K562 (cell line): ENCODE measurements around the gene PHLDB1. TPM values are rescaled to one million over a fixed set of nuclear protein-coding genes. Genes with fewer than 3 reads are reported as not detected.
A peak's percentile ranks its signal among the peaks of the same experiment; 100 is the strongest.

Source experiments
- ATF7 ChIP-seq: fragments of 450-650 bp; IDR thresholded peaks from 2 replicates; pipeline ENCODE4 v1.7.1; 2014; ENCODE audit warnings: mild to moderate bottlenecking, moderate library complexity
- GTF2B ChIP-seq: IDR thresholded peaks from 2 replicates; pipeline ENCODE4 v1.6.1; 2011; ENCODE audit not compliant: insufficient read length; ENCODE audit errors: extremely low read depth
- HDAC1 ChIP-seq, 2 experiments: fragments of 450-650 bp; IDR thresholded peaks; 2 replicates each; pipeline ENCODE4 v1.6.1; 2016 to 2017; ENCODE audit warnings: inconsistent platforms in 1 of 2, mild to moderate bottlenecking in 1 of 2, moderate library complexity in 1 of 2
- HMG20B ChIP-seq: fragments of 250-450 bp; sonication (Bioruptor Pico); IDR thresholded peaks from 2 replicates; pipeline ENCODE4 v1.5.0; 2021; ENCODE audit warnings: mild to moderate bottlenecking
- KLF10 ChIP-seq: fragments of 250-450 bp; sonication (Bioruptor Pico); IDR thresholded peaks from 2 replicates; pipeline ENCODE4 v1.6.1; 2021; ENCODE audit warnings: matching md5 sums
- NCOA4 ChIP-seq: fragments of 450-650 bp; IDR thresholded peaks from 2 replicates; pipeline ENCODE4 v1.6.1; 2018; ENCODE audit warnings: mild to moderate bottlenecking; ENCODE audit not compliant: partially characterized antibody
- NEUROD1 ChIP-seq: fragments of 150-350 bp; IDR thresholded peaks from 2 replicates; pipeline ENCODE4 v1.6.1; 2014; ENCODE audit warnings: borderline replicate concordance, low read length, low read depth; ENCODE audit not compliant: partially characterized antibody
- NR1H2 ChIP-seq: sonication (generic); formaldehyde crosslinking; IDR thresholded peaks from 2 replicates; pipeline ENCODE4 v1.4.0; 2020; ENCODE audit warnings: mild to moderate bottlenecking, missing genetic modification reagents
- PCBP1 ChIP-seq: fragments of 200-400 bp; formaldehyde crosslinking; IDR thresholded peaks from 2 replicates; pipeline ENCODE4 v1.6.1; 2018; ENCODE audit warnings: mild to moderate bottlenecking, low read depth, low read length; ENCODE audit not compliant: poor library complexity, severe bottlenecking
- TAF7 ChIP-seq: fragments of 450-650 bp; IDR thresholded peaks from 2 replicates; pipeline ENCODE4 v1.6.1; 2016; ENCODE audit warnings: missing genetic modification characterization, missing compliant biosample characterization
- TFAM ChIP-seq: fragments of 250-450 bp; sonication (Bioruptor Pico); conservative IDR thresholded peaks from 2 replicates; pipeline ENCODE4 v1.5.0; 2021; ENCODE audit warnings: mild to moderate bottlenecking, moderate library complexity
- THRA ChIP-seq: fragments of 450-650 bp; IDR thresholded peaks from 2 replicates; pipeline ENCODE4 v1.6.1; 2017; ENCODE audit warnings: mild to moderate bottlenecking, moderate library complexity
- THRB ChIP-seq: fragments of 450-650 bp; formaldehyde crosslinking; conservative IDR thresholded peaks from 2 replicates; pipeline ENCODE4 v1.4.0; 2022; ENCODE audit warnings: mild to moderate bottlenecking, missing genetic modification characterization
- ZBTB8A ChIP-seq: fragments of 450-650 bp; IDR thresholded peaks from 2 replicates; pipeline ENCODE4 v1.6.1; 2018; ENCODE audit warnings: mild to moderate bottlenecking, moderate library complexity; ENCODE audit not compliant: partially characterized antibody
- ZEB2 ChIP-seq: fragments of 450-650 bp; IDR thresholded peaks from 2 replicates; pipeline ENCODE4 v1.6.1; 2016
- ZNF239 ChIP-seq: fragments of 250-450 bp; sonication (Bioruptor Pico); IDR thresholded peaks from 2 replicates; pipeline ENCODE4 v1.4.0; 2020; ENCODE audit warnings: mild to moderate bottlenecking
- ZNF282 ChIP-seq: sonication (generic); formaldehyde crosslinking; IDR thresholded peaks from 2 replicates; pipeline ENCODE4 v1.8.1; 2023; ENCODE audit warnings: missing genetic modification reagents
- polyA plus RNA-seq, 8 experiments: library from polyadenylated mRNA; depleted of rRNA in 4 of 8; stranded (reverse) in 5 of 8; unstranded in 3 of 8; fragments of >200 nt; fragmentation: Nextera tagmentation in 2 of 8; fragmentation: Illumina TruSeq in 1 of 8; extraction: Ambion mirVana in 2 of 8; extraction: Trizol in 1 of 8; gene quantifications; 2 replicates each; pipeline versions ENCODE4 v1.2.1 to v1.2.3, GENCODE V29; 2011 to 2014; ENCODE audit warnings: inconsistent platforms in 1 of 8, missing spikeins in 1 of 8
- total RNA-seq, 7 experiments: library from RNA; depleted of rRNA in 6 of 7; stranded (reverse); fragments of >200 nt in 6 of 7; fragmentation: Illumina TruSeq in 2 of 7; extraction: Trizol in 2 of 7; gene quantifications; 2 replicates each; pipeline versions ENCODE4 v1.2.1 to v1.2.3, GENCODE V29; 2011 to 2021; ENCODE audit warnings: low replicate concordance in 1 of 7
- TF ChIP-seq, protein P1 (sequence below), 2 experiments: fragments of 200-800 bp in 1 of 2; sonication (Bioruptor generic) in 1 of 2; sonication (generic) in 1 of 2; formaldehyde crosslinking in 1 of 2; IDR thresholded peaks in 1 of 2; conservative IDR thresholded peaks in 1 of 2; 2 replicates each; pipeline versions ENCODE4 v1.5.0 to v1.6.1; 2016 to 2020; ENCODE audit warnings: missing compliant biosample characterization in 1 of 2, missing genetic modification characterization in 1 of 2, missing genetic modification reagents in 1 of 2
- TF ChIP-seq, protein P2 (sequence below): sonication (generic); formaldehyde crosslinking; IDR thresholded peaks from 2 replicates; pipeline ENCODE4 v1.8.1; 2023; ENCODE audit warnings: mild to moderate bottlenecking, missing genetic modification reagents

PHLDB1 gene
- total and polyA plus RNA-seq, 9 of the 15 experiments (the other 6 are each of a cell fraction or from before 2014, with no cell fraction given): 2.0 to 28.7 (median 16.2) TPM

DNA sequence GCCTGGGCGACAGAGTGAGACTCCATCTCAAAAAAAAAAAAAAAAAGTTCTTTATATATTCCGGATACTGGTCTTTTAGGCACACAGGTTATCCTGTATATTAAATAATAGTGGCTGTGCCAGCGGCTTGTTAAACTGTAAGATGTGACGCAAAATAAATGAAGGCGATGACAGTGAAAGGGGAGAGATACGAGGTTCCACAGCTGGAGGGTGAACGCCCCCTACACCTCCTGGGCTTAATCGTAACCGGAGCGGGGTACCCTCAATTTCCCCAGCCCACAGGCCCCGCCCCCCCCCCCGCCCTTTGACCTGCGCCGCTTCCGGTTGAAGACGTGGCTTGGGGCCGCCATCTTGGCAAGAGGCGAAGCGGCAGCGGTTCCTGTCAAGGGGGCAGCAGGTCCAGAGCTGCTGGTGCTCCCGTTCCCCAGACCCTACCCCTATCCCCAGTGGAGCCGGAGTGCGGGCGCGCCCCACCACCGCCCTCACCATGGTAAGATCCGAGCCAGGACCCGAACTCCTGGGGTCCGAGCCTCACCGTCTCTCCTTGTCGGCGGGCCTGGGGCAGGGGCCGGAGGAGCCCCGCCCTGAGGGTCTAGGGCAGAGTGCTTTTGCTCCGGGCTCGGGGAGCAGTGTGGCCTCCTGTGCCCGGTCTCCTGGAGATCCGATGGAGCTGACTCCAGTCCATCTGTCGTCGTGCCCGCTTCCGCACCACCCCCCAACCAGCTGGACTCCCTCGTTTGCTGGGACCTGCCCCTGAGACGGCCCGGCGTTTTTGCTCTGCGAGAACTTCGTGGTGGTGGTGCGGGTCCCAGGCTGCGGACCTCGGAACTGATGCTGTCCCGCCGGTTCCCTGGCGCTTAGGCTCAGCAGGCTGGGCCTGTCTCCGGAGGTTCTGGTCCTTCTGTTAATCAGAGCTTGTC, 35.1 kb upstream of the PHLDB1 start, which contains the start of gene ARCN1 (continued):
- peak; percentile 40 for TF ChIP-seq NEUROD1
- TF ChIP-seq, protein P1, sequence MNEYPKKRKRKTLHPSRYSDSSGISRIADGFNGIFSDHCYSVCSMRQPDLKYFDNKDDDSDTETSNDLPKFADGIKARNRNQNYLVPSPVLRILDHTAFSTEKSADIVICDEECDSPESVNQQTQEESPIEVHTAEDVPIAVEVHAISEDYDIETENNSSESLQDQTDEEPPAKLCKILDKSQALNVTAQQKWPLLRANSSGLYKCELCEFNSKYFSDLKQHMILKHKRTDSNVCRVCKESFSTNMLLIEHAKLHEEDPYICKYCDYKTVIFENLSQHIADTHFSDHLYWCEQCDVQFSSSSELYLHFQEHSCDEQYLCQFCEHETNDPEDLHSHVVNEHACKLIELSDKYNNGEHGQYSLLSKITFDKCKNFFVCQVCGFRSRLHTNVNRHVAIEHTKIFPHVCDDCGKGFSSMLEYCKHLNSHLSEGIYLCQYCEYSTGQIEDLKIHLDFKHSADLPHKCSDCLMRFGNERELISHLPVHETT (CRISPR knock-in tag; conservative IDR thresholded peaks at IDR 0.05 in 1 of 2, IDR thresholded peaks at IDR 0.05 in 1 of 2): 0 out of 4 replicates have a peak, but pooled peaks of 1 of the 2 experiments have one; percentile 2
- TF ChIP-seq HDAC1 (IDR thresholded peaks at IDR 0.05): peak in 1 of 2 experiments; percentile 73; a peak in 1 of 4 replicates
- TF ChIP-seq ZEB2: no peak
- TF ChIP-seq THRA: no peak
- TF ChIP-seq, protein P2, sequence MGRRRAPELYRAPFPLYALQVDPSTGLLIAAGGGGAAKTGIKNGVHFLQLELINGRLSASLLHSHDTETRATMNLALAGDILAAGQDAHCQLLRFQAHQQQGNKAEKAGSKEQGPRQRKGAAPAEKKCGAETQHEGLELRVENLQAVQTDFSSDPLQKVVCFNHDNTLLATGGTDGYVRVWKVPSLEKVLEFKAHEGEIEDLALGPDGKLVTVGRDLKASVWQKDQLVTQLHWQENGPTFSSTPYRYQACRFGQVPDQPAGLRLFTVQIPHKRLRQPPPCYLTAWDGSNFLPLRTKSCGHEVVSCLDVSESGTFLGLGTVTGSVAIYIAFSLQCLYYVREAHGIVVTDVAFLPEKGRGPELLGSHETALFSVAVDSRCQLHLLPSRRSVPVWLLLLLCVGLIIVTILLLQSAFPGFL (CRISPR knock-in tag): 0 out of 2 replicates have a peak, but pooled peaks have one; percentile 40
- peak; percentile 72; the same call in 1 of the 2 replicates for TF ChIP-seq TAF7
- no peak for TF ChIP-seq TFAM (CRISPR knock-in tag)
- TF ChIP-seq ZNF239 (CRISPR knock-in tag): no peak
- no peak for TF ChIP-seq THRB
- no peak for TF ChIP-seq ZBTB8A
- TF ChIP-seq NCOA4: no peak
- TF ChIP-seq PCBP1: peak; percentile 75
- 0 out of 2 replicates have a peak, but pooled peaks have one; percentile 65 for TF ChIP-seq ZNF282
- no peak for TF ChIP-seq GTF2B
- TF ChIP-seq NR1H2 (CRISPR knock-in tag): no peak; the same call in 1 of the 2 replicates
- TF ChIP-seq KLF10: no peak
- TF ChIP-seq HMG20B (CRISPR knock-in tag): no peak
- TF ChIP-seq ATF7: no peak
